Upper lobe of right lung (tissue), 1 donor: Measurements from ENCODE around the gene ATP1A3. TPM values are rescaled to one million over a fixed set of nuclear protein-coding genes. Genes with fewer than 3 reads are reported as not detected.

Experiments used
- ATAC-seq: fragments of 200-7000 bp; cut with Tn5 transposase; one replicate; pipeline ENCODE4 v1.9.1; 2020; ENCODE audit warnings: mild to moderate bottlenecking, moderate library complexity
- DNase-seq: peaks from one replicate; pipeline ENCODE4 v3.0.0-alpha.2; 2020
- H3K27ac ChIP-seq: fragments of 200-600 bp; one replicate; pipeline ENCODE4 v1.8.0; 2022
- H3K27me3 ChIP-seq: fragments of 200-600 bp; one replicate; pipeline ENCODE4 v1.8.0; 2022; ENCODE audit warnings: mild to moderate bottlenecking
- H3K36me3 ChIP-seq: fragments of 200-600 bp; one replicate; pipeline ENCODE4 v1.8.0; 2022
- H3K4me1 ChIP-seq: fragments of 200-600 bp; one replicate; pipeline ENCODE4 v1.8.0; 2022
- H3K4me3 ChIP-seq: fragments of 200-600 bp; one replicate; pipeline ENCODE4 v1.8.0; 2022; ENCODE audit warnings: mild to moderate bottlenecking
- H3K9me3 ChIP-seq: fragments of 200-600 bp; one replicate; pipeline ENCODE4 v1.8.0; 2022
- CTCF ChIP-seq: fragments of 200-600 bp; IDR thresholded peaks from one replicate; pipeline ENCODE4 v1.8.0; 2022; ENCODE audit warnings: antibody characterized with exemption
- intact Hi-C: fragments of 100-400 bp; cut with DNase I; formaldehyde crosslinking; loops from one replicate; pipeline ENCODE4 v1.11.0; 2022
- total RNA-seq: library from RNA; stranded (reverse); fragmentation: NEBNext Ultra II Directional; extraction: Animal tissue kit (Norgen Biotek cat#: 25700); gene quantifications from one replicate; pipeline ENCODE4 v1.2.1, GENCODE V29; 2021
- donor health status: DM: no; HTN: yes; CAD: no; lungs with severe emphysema.

ATP1A3 gene
- total RNA-seq, 1 donor from 2014 or later = not detected

GRCh38 chr19:41991025-41991424 lies 3.0 kb downstream of the ATP1A3 start:
- H3K36me3 ChIP-seq = no peaks in the 10 kb centered on the region
- no peak overlapping the region for H3K4me3 ChIP-seq
- no peaks in the 10 kb centered on the region for H3K9me3 ChIP-seq
- intact Hi-C loops = no loop called here
- peaks cover 41% of the 10 kb centered on the region for H3K27me3 ChIP-seq
- peaks cover 7% of the 10 kb centered on the region for H3K4me1 ChIP-seq
- DNase-seq (no peak), ATAC-seq (no peak)
- no peak for TF ChIP-seq CTCF
- H3K27ac ChIP-seq = no peak overlapping the region

GRCh38 chr19:41990615-41991014 lies 3.4 kb downstream of the ATP1A3 start:
- no peak for TF ChIP-seq CTCF
- Histone ChIP-seq H3K27me3 (peaks cover 37% of the 10 kb centered on the region), H3K27ac (no peak overlapping the region), H3K36me3 (no peaks in the 10 kb centered on the region), H3K9me3 (no peaks in the 10 kb centered on the region), H3K4me1 (peaks cover 7% of the 10 kb centered on the region), H3K4me3 (no peak overlapping the region)
- intact Hi-C loops = no loop called here
- DNase-seq = no peak
- no peak for ATAC-seq

- peaks cover 31% of the 10 kb centered on the region for H3K27me3 ChIP-seq
- intact Hi-C loops = no loop called here
- no peak overlapping the region for H3K27ac ChIP-seq
- no peak overlapping the region for H3K4me3 ChIP-seq
- H3K36me3 ChIP-seq = no peaks in the 10 kb centered on the region
- peaks cover 7% of the 10 kb centered on the region for H3K4me1 ChIP-seq
- ATAC-seq (no peak), DNase-seq (no peak)
- no peak for TF ChIP-seq CTCF
- H3K9me3 ChIP-seq = no peaks in the 10 kb centered on the region
Observed at GRCh38 chr19:41990028-41990427, 4.0 kb downstream of the ATP1A3 start.

GRCh38 chr19:41988947-41989346 lies 5.1 kb downstream of the ATP1A3 start:
- no peak for TF ChIP-seq CTCF
- H3K27ac ChIP-seq = no peak overlapping the region
- H3K27me3 ChIP-seq = peaks cover 20% of the 10 kb centered on the region
- no peak for ATAC-seq
- H3K4me1 ChIP-seq = peaks cover 4% of the 10 kb centered on the region
- intact Hi-C loops = no loop called here
- H3K36me3 ChIP-seq = no peaks in the 10 kb centered on the region
- DNase-seq = no peak
- H3K4me3 ChIP-seq = no peak overlapping the region
- no peaks in the 10 kb centered on the region for H3K9me3 ChIP-seq

GRCh38 chr19:41987141-41987860 lies 6.7 kb downstream of the ATP1A3 start:
- Histone ChIP-seq H3K27ac (no peak overlapping the region), H3K4me3 (no peak overlapping the region), H3K27me3 (peaks cover 11% of the 10 kb centered on the region), H3K36me3 (no peaks in the 10 kb centered on the region), H3K9me3 (no peaks in the 10 kb centered on the region), H3K4me1 (no peaks in the 10 kb centered on the region)
- no peak for ATAC-seq
- no peak for TF ChIP-seq CTCF
- intact Hi-C loops = no loop called here
- DNase-seq = no peak

- Histone ChIP-seq H3K4me1 (no peaks in the 10 kb centered on the region), H3K9me3 (no peaks in the 10 kb centered on the region), H3K27me3 (no peaks in the 10 kb centered on the region), H3K27ac (no peak overlapping the region), H3K36me3 (no peaks in the 10 kb centered on the region), H3K4me3 (no peak overlapping the region)
- no peak for DNase-seq
- ATAC-seq = no peak
- intact Hi-C loops = no loop called here
- no peak for TF ChIP-seq CTCF
Observed at GRCh38 chr19:41984961-41985360, 9.1 kb downstream of the ATP1A3 start.
